ENCODE measurements around the gene CINP.
"Not testable (repeated sequence)": the region's sequence is repeated elsewhere in the genome, so short reads cannot be mapped to it uniquely, and the experiment has no call there.

CINP gene

GRCh38 chr14:102318781-102319276 lies 43.9 kb downstream of the CINP start:
- no peaks in the 10 kb centered on the region for H3K27me3 Mint-ChIP-seq
- H3K4me1 Mint-ChIP-seq = peaks cover 71% of the 10 kb centered on the region
- H3K4me3 Mint-ChIP-seq = peak overlapping the region; percentile 89
- peak overlapping the region; percentile 93 for H3K27ac Mint-ChIP-seq
- H3K9me3 Mint-ChIP-seq = no peaks in the 10 kb centered on the region
- H3K36me3 Mint-ChIP-seq = no peaks in the 10 kb centered on the region
- no peak for ATAC-seq

- no peaks in the 10 kb centered on the region for H3K36me3 Mint-ChIP-seq
- peaks cover 69% of the 10 kb centered on the region for H3K4me1 Mint-ChIP-seq
- peak overlapping the region; percentile 93 for H3K27ac Mint-ChIP-seq
- peak overlapping the region; percentile 89 for H3K4me3 Mint-ChIP-seq
- no peak for ATAC-seq
- no peaks in the 10 kb centered on the region for H3K9me3 Mint-ChIP-seq
- H3K27me3 Mint-ChIP-seq = no peaks in the 10 kb centered on the region
Observed at GRCh38 chr14:102317564-102318248, 45.0 kb downstream of the CINP start.

- Mint-ChIP-seq H3K36me3 (no peaks in the 10 kb centered on the region), H3K9me3 (no peaks in the 10 kb centered on the region), H3K27ac (peak overlapping the region; percentile 93), H3K4me3 (peak overlapping the region; percentile 89), H3K27me3 (no peaks in the 10 kb centered on the region), H3K4me1 (peaks cover 64% of the 10 kb centered on the region)
- peak; percentile 87 for ATAC-seq
Observed at GRCh38 chr14:102316743-102317563, 45.7 kb downstream of the CINP start.

GRCh38 chr14:102316338-102316742 lies 46.4 kb downstream of the CINP start:
- H3K9me3 Mint-ChIP-seq = no peaks in the 10 kb centered on the region
- H3K4me3 Mint-ChIP-seq = peak overlapping the region; percentile 89
- no peaks in the 10 kb centered on the region for H3K27me3 Mint-ChIP-seq
- ATAC-seq = no peak
- H3K27ac Mint-ChIP-seq = peak overlapping the region; percentile 93
- H3K36me3 Mint-ChIP-seq = no peaks in the 10 kb centered on the region
- peaks cover 61% of the 10 kb centered on the region for H3K4me1 Mint-ChIP-seq

- Mint-ChIP-seq H3K4me3 (peak overlapping the region; percentile 92), H3K4me1 (peaks cover 54% of the 10 kb centered on the region)
- ATAC-seq = no peak
Observed at GRCh38 chr14:102315121-102315520, 47.6 kb downstream of the CINP start.

GRCh38 chr14:102314242-102315011 lies 48.3 kb downstream of the CINP start:
- ATAC-seq = peak; percentile 83
- Mint-ChIP-seq H3K27ac (peak overlapping the region; percentile 57), H3K9me3 (no peaks in the 10 kb centered on the region), H3K36me3 (no peaks in the 10 kb centered on the region), H3K27me3 (no peaks in the 10 kb centered on the region), H3K4me3 (peak overlapping the region; percentile 92), H3K4me1 (peaks cover 52% of the 10 kb centered on the region)

More at GRCh38 chr14:102315121-102315520, 47.6 kb downstream of the CINP start:
- H3K36me3 Mint-ChIP-seq = no peaks in the 10 kb centered on the region
- no peaks in the 10 kb centered on the region for H3K27me3 Mint-ChIP-seq
- H3K9me3 Mint-ChIP-seq = no peaks in the 10 kb centered on the region
- no peak overlapping the region for H3K27ac Mint-ChIP-seq

- H3K27me3 Mint-ChIP-seq = no peaks in the 10 kb centered on the region
- peak within 1 kb of the TSS; percentile 83 for H3K27ac Mint-ChIP-seq
- H3K4me3 Mint-ChIP-seq = peak within 1 kb of the TSS; percentile 99
- no peaks in the 10 kb centered on the region for H3K9me3 Mint-ChIP-seq
- no peaks in the 10 kb centered on the region for H3K36me3 Mint-ChIP-seq
- peaks cover 13% of the 10 kb centered on the region for H3K4me1 Mint-ChIP-seq
- peak; percentile 95 for ATAC-seq
Observed at GRCh38 chr14:102304611-102305506, 57.8 kb downstream of the CINP start, which contains the start of gene MOK. MOK (minus strand) TSS chr14:102305164; CDS start chr14:102304968, 196 bp downstream.

GRCh38 chr14:102303664-102304063 lies 59.0 kb downstream of the CINP start:
- H3K27ac Mint-ChIP-seq = no peak overlapping the region
- H3K4me3 Mint-ChIP-seq = peak overlapping the region; percentile 28
- H3K9me3 Mint-ChIP-seq = no peaks in the 10 kb centered on the region
- no peaks in the 10 kb centered on the region for H3K27me3 Mint-ChIP-seq
- peaks cover 13% of the 10 kb centered on the region for H3K4me1 Mint-ChIP-seq
- no peak for ATAC-seq
- no peaks in the 10 kb centered on the region for H3K36me3 Mint-ChIP-seq

- not testable (repeated sequence) for H3K9me3 Mint-ChIP-seq, H3K27ac Mint-ChIP-seq, H3K4me3 Mint-ChIP-seq, ATAC-seq, H3K36me3 Mint-ChIP-seq, H3K4me1 Mint-ChIP-seq, H3K27me3 Mint-ChIP-seq
Observed at GRCh38 chr14:102298303-102299070, 64.2 kb downstream of the CINP start.
